Keratinocyte (primary cell): Measurements from ENCODE around the gene PWWP2B. TPM values are rescaled to one million over a fixed set of nuclear protein-coding genes. Genes with fewer than 3 reads are reported as not detected.

Source experiments
- DNase-seq: peaks from one replicate; pipeline ENCODE4 v3.0.0-alpha.2; 2011; ENCODE audit warnings: low read depth, missing footprints, low spot score
- FAIRE-seq: peaks from 2 replicates; lab custom pipeline; 2011; peaks lifted over from hg19 to GRCh38; lab: Jason Lieb, UNC
- H2AFZ ChIP-seq: 2 replicates; pipeline ENCODE4 v1.6.0; 2012; ENCODE audit warnings: low read length, control low read depth, inconsistent platforms; ENCODE audit not compliant: control insufficient read depth
- H3K27ac ChIP-seq: 2 replicates; pipeline ENCODE4 v1.5.1; 2011; ENCODE audit warnings: low read length; ENCODE audit not compliant: control insufficient read depth, insufficient read depth
- H3K27me3 ChIP-seq: 3 replicates; pipeline ENCODE4 v1.6.0; 2011; ENCODE audit warnings: low read length; ENCODE audit not compliant: control insufficient read depth, insufficient read depth; ENCODE audit errors: extremely low read depth
- H3K36me3 ChIP-seq, 2 experiments: 2 replicates in 1 of 2; 3 replicates in 1 of 2; pipeline ENCODE4 v1.5.1; 2011; ENCODE audit warnings: low read length in 2 of 2, mild to moderate bottlenecking in 1 of 2; ENCODE audit not compliant: control insufficient read depth in 2 of 2, insufficient read depth in 2 of 2; ENCODE audit errors: extremely low read depth in 1 of 2
- H3K4me1 ChIP-seq: 3 replicates; pipeline ENCODE4 v1.5.1; 2011; ENCODE audit warnings: low read length; ENCODE audit not compliant: control insufficient read depth, insufficient read depth; ENCODE audit errors: extremely low read depth
- H3K4me2 ChIP-seq: 3 replicates; pipeline ENCODE4 v1.6.0; 2011; ENCODE audit warnings: low read depth, low read length; ENCODE audit not compliant: control insufficient read depth, insufficient read depth; ENCODE audit errors: extremely low read depth
- H3K4me3 ChIP-seq, 3 experiments: fragments of 200-600 bp in 1 of 3; sonication (generic) in 1 of 3; 2 replicates in 2 of 3; 3 replicates in 1 of 3; pipeline ENCODE4 v1.5.1; 2011 to 2016; ENCODE audit warnings: low read length in 3 of 3, mild to moderate bottlenecking in 3 of 3, control low read depth in 2 of 3, inconsistent platforms in 1 of 3, low read depth in 1 of 3, mixed read lengths in 1 of 3, mixed run types in 1 of 3, moderate library complexity in 1 of 3; ENCODE audit not compliant: control insufficient read depth in 2 of 3, insufficient read depth in 2 of 3; ENCODE audit errors: extremely low read depth in 1 of 3
- H3K79me2 ChIP-seq: 2 replicates; pipeline ENCODE4 v1.6.0; 2012; ENCODE audit warnings: low read length; ENCODE audit not compliant: control insufficient read depth, insufficient read depth
- H3K9ac ChIP-seq: 3 replicates; pipeline ENCODE4 v1.6.0; 2011; ENCODE audit warnings: low read length; ENCODE audit not compliant: control insufficient read depth, insufficient read depth; ENCODE audit errors: extremely low read depth
- H3K9me1 ChIP-seq: 3 replicates; pipeline ENCODE4 v1.6.0; 2011; ENCODE audit warnings: low read length; ENCODE audit not compliant: control insufficient read depth, insufficient read depth; ENCODE audit errors: extremely low read depth
- H3K9me3 ChIP-seq: 2 replicates; pipeline ENCODE4 v1.5.1; 2012; ENCODE audit warnings: low read depth, low read length; ENCODE audit not compliant: control insufficient read depth
- H4K20me1 ChIP-seq: 3 replicates; pipeline ENCODE4 v1.6.0; 2011; ENCODE audit warnings: low read length; ENCODE audit not compliant: control insufficient read depth, insufficient read depth; ENCODE audit errors: extremely low read depth
- CTCF ChIP-seq, 3 experiments: IDR thresholded peaks in 1 of 3; conservative IDR thresholded peaks in 1 of 3; optimal IDR thresholded peaks in 1 of 3; 2 replicates in 2 of 3; 3 replicates in 1 of 3; pipeline versions ENCODE3 to v1.5.1; 2011; ENCODE audit warnings: low read length in 3 of 3, mild to moderate bottlenecking in 3 of 3, moderate library complexity in 2 of 3, control low read depth in 1 of 3, inconsistent platforms in 1 of 3; ENCODE audit not compliant: insufficient read depth in 2 of 3; ENCODE audit errors: extremely low read depth in 1 of 3
- EZH2 ChIP-seq: IDR thresholded peaks from one replicate; pipeline ENCODE4 v1.6.1; 2012; ENCODE audit warnings: inconsistent platforms, mild to moderate bottlenecking, low read length, moderate library complexity
- dilution Hi-C: fragments of 300-500 bp; cut with MboI; formaldehyde crosslinking; loops from one replicate; pipeline ENCODE4 v1.7.0; 2020; ENCODE audit warnings: low sequenced_read_pairs; ENCODE audit not compliant: extremely low pct_ligation_motif_present
- polyA plus RNA-seq, 5 experiments: library from polyadenylated mRNA; depleted of rRNA in 3 of 5; stranded (reverse) in 3 of 5; stranded (forward) in 1 of 5; unstranded in 1 of 5; fragments of >200 nt; gene quantifications; 1 replicate in 1 of 5; 2 replicates in 3 of 5; 3 replicates in 1 of 5; pipeline versions ENCODE4 v1.2.1 to v1.2.3, GENCODE V29; 2011 to 2012; ENCODE audit warnings: missing spikeins in 2 of 5, low read depth in 1 of 5, low replicate concordance in 1 of 5

PWWP2B gene
- polyA plus RNA-seq, 1 donor (not counting 4 experiments of a cell fraction or from before 2014, with no cell fraction given) = 3.1 TPM

- FAIRE-seq (no peak), DNase-seq (no peak)
- Histone ChIP-seq H3K4me1 (no peaks in the 10 kb centered on the region), H3K36me3 (no peaks in the 10 kb centered on the region), H3K9ac (no peak overlapping the region), H3K9me1 (no peaks in the 10 kb centered on the region), H3K4me2 (peak overlapping the region; percentile 16), H2AFZ (peak overlapping the region; percentile 36), H3K27me3 (no peaks in the 10 kb centered on the region), H3K9me3 (no peaks in the 10 kb centered on the region), H3K79me2 (no peaks in the 10 kb centered on the region), H3K27ac (no peak overlapping the region), H3K4me3 (no peak overlapping the region), H4K20me1 (no peaks in the 10 kb centered on the region)
- dilution Hi-C loops = no loop called here
- no peak for TF ChIP-seq EZH2
- TF ChIP-seq CTCF (optimal IDR thresholded peaks at IDR 0.05 in 1 of 3, IDR thresholded peaks at IDR 0.05 in 1 of 3, conservative IDR thresholded peaks at IDR 0.05 in 1 of 3; ENCODE audit: extremely low read depth in 1 of 3, insufficient read depth in 2 of 3, low read length in 3 of 3) = peak; percentile 32 to 83 (median 78)
Measured at GRCh38 chr10:132387764-132388210, 9.2 kb upstream of the PWWP2B start.

GRCh38 chr10:132388891-132389432 is 8.0 kb upstream of the PWWP2B start:
- no peaks in the 10 kb centered on the region for H3K36me3 ChIP-seq

More at GRCh38 chr10:132388891-132389432, 8.0 kb upstream of the PWWP2B start:
- Histone ChIP-seq H3K9ac (no peak overlapping the region), H3K9me1 (no peaks in the 10 kb centered on the region), H3K27me3 (no peaks in the 10 kb centered on the region), H3K79me2 (no peaks in the 10 kb centered on the region), H3K27ac (no peak overlapping the region), H3K4me3 (no peak overlapping the region), H3K9me3 (no peaks in the 10 kb centered on the region), H3K4me2 (no peak overlapping the region), H4K20me1 (no peaks in the 10 kb centered on the region), H3K4me1 (no peaks in the 10 kb centered on the region), H2AFZ (no peak overlapping the region)
- DNase-seq (no peak), FAIRE-seq (no peak)
- dilution Hi-C loops = no loop called here
- no peak for TF ChIP-seq CTCF (optimal IDR thresholded peaks at IDR 0.05 in 1 of 3, IDR thresholded peaks at IDR 0.05 in 1 of 3, conservative IDR thresholded peaks at IDR 0.05 in 1 of 3; ENCODE audit: extremely low read depth in 1 of 3, insufficient read depth in 2 of 3, low read length in 3 of 3)
- TF ChIP-seq EZH2 = no peak
